GM12865 (cell line): ENCODE results near the gene ADGRB2.

Source experiments
- DNase-seq: peaks from one replicate; pipeline ENCODE4 v3.0.0; 2010; ENCODE audit warnings: low read depth
- H3K4me3 ChIP-seq: 2 replicates; pipeline ENCODE4 v1.5.1; 2011; ENCODE audit warnings: mild to moderate bottlenecking, low read depth, low read length, control low read depth
- TF ChIP-seq, protein P1 (sequence below): IDR thresholded peaks from 2 replicates; pipeline ENCODE4 v1.5.1; 2011; ENCODE audit warnings: low read length, control low read depth, low read depth, inconsistent platforms; ENCODE audit not compliant: insufficient read depth; ENCODE audit errors: missing control alignments

Gene ADGRB2

DNA sequence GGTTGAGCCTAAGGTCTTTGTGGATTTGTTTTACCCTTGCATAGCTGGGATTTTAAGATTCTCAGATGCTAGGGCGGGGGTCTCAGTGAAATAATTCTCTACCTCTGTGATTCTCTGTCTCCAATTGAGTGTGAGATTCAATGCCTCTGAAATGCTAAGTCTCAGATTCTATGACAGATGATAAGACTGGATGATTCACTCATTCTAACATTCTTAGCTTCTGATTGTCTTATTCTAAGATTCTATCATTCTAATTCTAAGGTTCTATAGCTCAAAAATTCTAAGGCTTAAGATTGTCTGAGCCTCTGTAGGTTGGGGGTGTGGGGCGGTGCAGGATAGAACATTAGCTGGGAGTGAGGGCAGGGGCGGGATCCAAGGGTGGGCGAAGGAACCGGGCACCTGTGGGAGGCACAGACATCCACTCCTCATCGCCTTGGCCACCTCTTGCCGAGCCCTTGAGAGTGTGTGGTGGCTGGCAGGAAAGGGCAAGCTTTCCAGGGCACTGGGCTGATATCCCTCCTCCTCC, 29.5 kb downstream of the ADGRB2 start:
- DNase-seq: no peak
- TF ChIP-seq, protein P1, sequence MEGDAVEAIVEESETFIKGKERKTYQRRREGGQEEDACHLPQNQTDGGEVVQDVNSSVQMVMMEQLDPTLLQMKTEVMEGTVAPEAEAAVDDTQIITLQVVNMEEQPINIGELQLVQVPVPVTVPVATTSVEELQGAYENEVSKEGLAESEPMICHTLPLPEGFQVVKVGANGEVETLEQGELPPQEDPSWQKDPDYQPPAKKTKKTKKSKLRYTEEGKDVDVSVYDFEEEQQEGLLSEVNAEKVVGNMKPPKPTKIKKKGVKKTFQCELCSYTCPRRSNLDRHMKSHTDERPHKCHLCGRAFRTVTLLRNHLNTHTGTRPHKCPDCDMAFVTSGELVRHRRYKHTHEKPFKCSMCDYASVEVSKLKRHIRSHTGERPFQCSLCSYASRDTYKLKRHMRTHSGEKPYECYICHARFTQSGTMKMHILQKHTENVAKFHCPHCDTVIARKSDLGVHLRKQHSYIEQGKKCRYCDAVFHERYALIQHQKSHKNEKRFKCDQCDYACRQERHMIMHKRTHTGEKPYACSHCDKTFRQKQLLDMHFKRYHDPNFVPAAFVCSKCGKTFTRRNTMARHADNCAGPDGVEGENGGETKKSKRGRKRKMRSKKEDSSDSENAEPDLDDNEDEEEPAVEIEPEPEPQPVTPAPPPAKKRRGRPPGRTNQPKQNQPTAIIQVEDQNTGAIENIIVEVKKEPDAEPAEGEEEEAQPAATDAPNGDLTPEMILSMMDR: no peak

DNA sequence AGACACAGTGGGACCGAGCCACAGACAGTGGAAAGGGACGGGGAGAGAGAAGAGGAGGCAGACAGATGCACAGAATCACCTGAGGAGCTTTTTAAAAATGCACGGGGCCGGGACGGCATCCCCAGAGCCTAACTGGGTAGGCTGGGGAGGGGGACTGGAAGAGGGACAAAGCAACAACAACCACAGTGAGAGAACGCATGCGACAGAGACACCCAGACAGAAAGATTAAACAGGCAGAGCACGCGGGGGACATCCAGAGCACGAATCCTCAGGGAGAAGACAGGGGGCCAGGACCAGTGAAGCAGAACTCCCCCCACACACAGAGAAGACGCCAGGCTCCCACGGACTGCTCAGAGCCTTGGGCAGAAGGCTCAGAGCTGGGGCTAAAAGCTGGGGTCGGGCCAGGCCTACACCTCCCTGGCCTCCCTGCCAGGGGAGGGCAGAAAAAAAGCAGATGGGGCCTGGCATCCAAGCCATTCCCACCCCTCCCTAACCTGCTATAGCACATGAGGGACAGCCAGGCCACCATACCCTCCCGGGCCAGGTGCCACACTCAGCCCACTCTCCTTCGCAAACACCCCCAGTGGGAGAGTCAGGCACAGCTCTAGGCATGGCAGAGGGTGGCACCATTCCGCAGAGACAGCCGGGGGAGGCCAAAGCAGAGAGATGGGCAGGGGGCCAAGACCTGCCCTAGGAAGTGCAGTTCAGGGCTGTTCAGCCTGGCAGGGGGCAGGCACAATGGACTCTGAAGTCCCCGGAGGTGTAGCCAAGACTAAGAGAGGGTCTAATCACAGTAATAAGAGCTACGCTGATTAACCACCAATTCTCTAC, 30.5 kb downstream of the ADGRB2 start:
- no peak for DNase-seq
- no peak overlapping the region for H3K4me3 ChIP-seq
- TF ChIP-seq, protein P1: no peak

More for the DNA sequence above, 29.5 kb downstream of the ADGRB2 start:
- H3K4me3 ChIP-seq: no peak overlapping the region

DNA sequence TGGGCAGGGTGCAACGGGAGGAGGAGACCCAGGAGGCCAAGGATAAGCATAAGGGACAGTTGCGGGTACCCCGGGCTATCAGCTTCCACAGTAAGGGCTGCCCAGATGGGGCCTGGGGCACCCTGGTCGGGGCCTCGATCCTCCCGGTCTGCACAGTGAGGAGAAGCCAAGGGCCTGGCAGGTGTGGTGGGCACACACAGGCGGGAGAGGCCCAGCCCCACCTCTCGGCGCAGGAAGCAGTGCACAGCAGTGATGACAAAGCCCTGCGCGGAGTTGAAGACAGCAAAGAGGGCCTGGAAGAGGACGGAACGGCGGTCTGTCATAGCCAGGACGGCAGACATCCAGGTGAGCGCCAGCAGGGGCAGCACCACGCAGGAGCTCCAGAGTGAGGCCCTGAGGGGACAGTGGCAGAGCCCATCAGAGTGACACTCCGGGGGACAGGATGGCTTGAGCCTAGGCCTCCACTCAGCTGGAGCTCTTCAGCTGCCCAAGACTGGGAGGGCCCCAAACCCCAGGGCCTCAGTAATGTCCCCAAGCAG, 31.3 kb downstream of the ADGRB2 start:
- TF ChIP-seq, protein P1: no peak
- no peak for DNase-seq
- H3K4me3 ChIP-seq: no peak overlapping the region

GRCh38 chr1:31732343-31732742, 31.8 kb downstream of the ADGRB2 start:
- no peak for DNase-seq
- no peak overlapping the region for H3K4me3 ChIP-seq
- TF ChIP-seq, protein P1: no peak

GRCh38 chr1:31731049-31731565, 33.0 kb downstream of the ADGRB2 start:
- no peak for DNase-seq
- H3K4me3 ChIP-seq: no peak overlapping the region
- TF ChIP-seq, protein P1: no peak

DNA sequence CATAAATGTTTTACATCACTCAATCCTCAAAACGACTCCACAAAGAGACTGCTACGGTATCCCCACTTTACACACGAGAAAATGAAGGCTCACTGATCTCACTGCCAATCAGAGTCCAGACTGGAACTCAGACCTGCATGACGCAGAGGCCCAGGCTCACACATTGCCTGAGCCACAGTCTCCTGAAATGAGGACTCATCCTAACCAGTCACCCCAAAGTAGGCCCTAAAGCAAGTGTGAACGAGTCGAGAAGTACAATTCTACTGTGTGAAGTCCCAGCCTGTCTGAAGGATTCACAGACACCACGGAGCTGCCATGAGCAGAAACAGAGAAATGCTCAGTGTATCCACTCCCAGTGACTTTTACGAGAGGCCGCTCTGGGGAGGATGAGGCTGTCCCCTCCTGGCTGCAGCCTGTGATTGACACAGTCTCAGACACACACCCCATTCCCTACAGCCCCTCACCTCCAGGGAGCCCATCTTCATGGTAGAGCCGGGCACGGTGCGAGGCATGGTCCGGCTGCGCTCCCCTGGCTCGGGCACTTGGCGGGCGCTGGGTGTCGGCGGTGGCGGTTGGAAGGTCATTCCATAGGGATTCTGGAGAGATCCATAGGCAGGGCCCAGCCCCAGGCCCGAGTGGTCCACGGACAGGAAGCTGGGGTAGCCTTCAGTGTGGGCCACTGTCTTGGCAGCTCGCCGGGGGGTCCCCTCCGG, 33.6 kb downstream of the ADGRB2 start:
- no peak for DNase-seq
- TF ChIP-seq, protein P1: no peak
- no peak overlapping the region for H3K4me3 ChIP-seq
